ACC112 (cell line): ENCODE results near the gene EPOP.
"Not testable (repeated sequence)": the region's sequence is repeated elsewhere in the genome, so short reads cannot be mapped to it uniquely, and the experiment has no call there.

Source experiments
- H2AFZ ChIP-seq: fragments of 200-600 bp; sonication (generic); one replicate; pipeline ENCODE4 v1.6.0; 2017; ENCODE audit warnings: antibody characterized with exemption, low read length; ENCODE audit not compliant: unreplicated experiment
- H3K27ac ChIP-seq: fragments of 200-600 bp; sonication (generic); 2 replicates; pipeline ENCODE4 v1.5.1; 2014; ENCODE audit warnings: low read depth, mild to moderate bottlenecking, antibody characterized with exemption, low read length, moderate library complexity
- H3K27me3 ChIP-seq: fragments of 200-600 bp; sonication (generic); 2 replicates; pipeline ENCODE4 v1.6.1; 2014; ENCODE audit warnings: mild to moderate bottlenecking, antibody characterized with exemption, low read length, moderate library complexity, mixed read lengths; ENCODE audit not compliant: insufficient read depth
- H3K36me3 ChIP-seq: fragments of 200-600 bp; sonication (generic); 2 replicates; pipeline ENCODE4 v1.6.1; 2016; ENCODE audit warnings: mild to moderate bottlenecking, antibody characterized with exemption, low read length, moderate library complexity, mixed read lengths; ENCODE audit not compliant: insufficient read depth
- H3K4me1 ChIP-seq: fragments of 200-600 bp; sonication (generic); one replicate; pipeline ENCODE4 v1.6.1; 2016; ENCODE audit warnings: low read length, mixed read lengths; ENCODE audit not compliant: insufficient read depth, unreplicated experiment, control insufficient read depth
- H3K4me3 ChIP-seq: fragments of 200-600 bp; sonication (generic); 2 replicates; pipeline ENCODE4 v1.5.1; 2014; ENCODE audit warnings: mild to moderate bottlenecking, low read depth, low read length
- H3K79me2 ChIP-seq: fragments of 200-600 bp; sonication (generic); one replicate; pipeline ENCODE4 v1.6.0; 2016; ENCODE audit warnings: low read length; ENCODE audit not compliant: control insufficient read depth, unreplicated experiment, insufficient read depth

The EPOP gene

DNA sequence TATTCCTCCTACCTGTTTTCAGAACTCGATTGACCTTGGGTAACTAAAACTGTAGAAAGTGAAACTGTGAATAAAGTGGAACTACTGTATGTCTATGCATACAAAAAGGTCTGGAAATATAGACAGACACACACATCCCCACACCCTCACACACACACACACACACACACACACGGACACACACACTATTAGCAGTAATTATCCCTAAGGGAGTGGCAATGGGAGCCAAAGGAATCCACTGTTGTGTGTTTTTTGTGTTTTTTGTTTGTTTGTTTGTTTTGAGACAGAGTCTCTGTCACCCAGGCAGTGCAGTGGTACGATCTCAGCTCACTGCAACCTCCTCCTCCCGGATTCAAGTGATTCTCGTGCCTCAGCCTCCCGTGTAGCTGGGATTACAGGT, 42.4 kb downstream of the EPOP start:
- H3K27me3 ChIP-seq = no peaks in the 10 kb centered on the region
- no peak overlapping the region for H3K4me3 ChIP-seq
- H3K36me3 ChIP-seq = no peaks in the 10 kb centered on the region
- no peak overlapping the region for H2AFZ ChIP-seq
- H3K4me1 ChIP-seq = no peaks in the 10 kb centered on the region
- H3K27ac ChIP-seq = no peak overlapping the region
- H3K79me2 ChIP-seq = no peaks in the 10 kb centered on the region

DNA sequence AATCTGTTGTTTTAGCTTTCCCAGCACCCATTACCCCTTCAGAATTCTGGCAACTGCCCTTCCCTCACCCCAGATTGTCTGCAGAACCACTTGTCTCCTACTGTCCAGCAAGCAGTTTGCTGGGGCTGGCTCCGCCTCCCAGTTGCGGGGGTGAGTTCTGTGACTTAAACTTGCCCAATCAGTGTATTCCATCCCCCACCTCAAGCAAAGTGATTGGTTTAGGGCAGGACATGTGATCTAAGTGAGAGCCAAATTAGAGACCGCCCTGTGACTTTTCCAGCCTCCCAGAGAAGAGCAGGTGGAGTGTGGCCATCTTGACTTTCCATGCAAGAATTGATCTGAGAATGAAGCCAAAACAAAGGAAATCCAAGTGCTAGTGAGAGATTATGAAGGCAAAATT, 46.3 kb downstream of the EPOP start:
- Histone ChIP-seq H3K79me2 (no peaks in the 10 kb centered on the region), H3K36me3 (no peaks in the 10 kb centered on the region), H3K27ac (no peak overlapping the region), H2AFZ (no peak overlapping the region), H3K4me3 (no peak overlapping the region), H3K4me1 (no peaks in the 10 kb centered on the region), H3K27me3 (0 out of 2 replicates have a peak, but pooled peaks cover 7% of the 10 kb centered on the region)

GRCh38 chr17:38627957-38628356, 46.8 kb downstream of the EPOP start:
- 0 out of 2 replicates have a peak, but pooled peaks cover 7% of the 10 kb centered on the region for H3K27me3 ChIP-seq
- H3K4me3 ChIP-seq = no peak overlapping the region
- H2AFZ ChIP-seq = no peak overlapping the region
- H3K36me3 ChIP-seq = no peaks in the 10 kb centered on the region
- no peak overlapping the region for H3K27ac ChIP-seq
- no peaks in the 10 kb centered on the region for H3K79me2 ChIP-seq
- H3K4me1 ChIP-seq = no peaks in the 10 kb centered on the region

GRCh38 chr17:38626606-38627226, 48.0 kb downstream of the EPOP start:
- not testable (repeated sequence) for H3K27ac ChIP-seq, H3K4me3 ChIP-seq

DNA sequence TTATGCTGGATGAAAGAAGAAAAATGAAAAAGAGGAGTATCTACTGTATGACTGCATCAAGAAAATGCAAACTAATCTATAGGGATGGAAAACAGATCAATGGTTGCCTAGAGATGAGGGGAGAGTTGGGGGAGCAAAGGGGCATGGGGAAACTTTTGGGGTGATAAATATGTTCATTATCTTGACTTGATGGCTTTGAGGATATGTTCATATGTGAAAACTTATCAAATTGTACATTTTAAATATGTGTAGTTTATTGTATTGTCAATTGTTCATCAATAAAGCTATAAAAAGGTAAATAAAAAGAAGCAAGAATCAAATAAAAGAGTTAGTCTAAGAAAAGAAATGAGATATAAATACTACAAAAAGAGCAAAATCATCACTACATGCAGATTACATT, 49.3 kb downstream of the EPOP start:
- no peaks in the 10 kb centered on the region for H3K4me1 ChIP-seq

More at GRCh38 chr17:38626606-38627226, 48.0 kb downstream of the EPOP start:
- H3K4me1 ChIP-seq, H3K79me2 ChIP-seq, H3K36me3 ChIP-seq, H2AFZ ChIP-seq: not testable (repeated sequence)
- H3K27me3 ChIP-seq = peaks cover 18% of the 10 kb centered on the region

GRCh38 chr17:38624782-38625355, 49.9 kb downstream of the EPOP start:
- not testable (repeated sequence) for H3K4me3 ChIP-seq, H3K36me3 ChIP-seq, H3K4me1 ChIP-seq, H3K79me2 ChIP-seq, H3K27ac ChIP-seq, H2AFZ ChIP-seq
- peaks cover 33% of the 10 kb centered on the region for H3K27me3 ChIP-seq

More for the DNA sequence above, 49.3 kb downstream of the EPOP start:
- Histone ChIP-seq H3K79me2 (no peaks in the 10 kb centered on the region), H2AFZ (no peak overlapping the region), H3K27ac (no peak overlapping the region), H3K4me3 (no peak overlapping the region), H3K36me3 (no peaks in the 10 kb centered on the region), H3K27me3 (peaks cover 28% of the 10 kb centered on the region)
